Body of pancreas (tissue), 4 donors: ENCODE data around the gene VPS35L.

Experiments
- POLR2A ChIP-seq, 3 donors: fragments of 450-650 bp; IDR thresholded peaks; one replicate each; pipeline ENCODE4 v1.6.1; 2016; ENCODE audit warnings: antibody characterized with exemption in 3 of 3, mild to moderate bottlenecking in 2 of 3
- TF ChIP-seq, protein P1 (sequence below), 7 experiments: fragments of 450-650 bp in 4 of 7; fragments of 200-600 bp in 3 of 7; sonication (generic) in 3 of 7; IDR thresholded peaks; one replicate each; pipeline ENCODE4 v1.5.1; 2016 to 2019; ENCODE audit warnings: antibody characterized with exemption in 7 of 7

- no peak for TF ChIP-seq POLR2A (IDR thresholded peaks at IDR 0.05)
- TF ChIP-seq, protein P1, sequence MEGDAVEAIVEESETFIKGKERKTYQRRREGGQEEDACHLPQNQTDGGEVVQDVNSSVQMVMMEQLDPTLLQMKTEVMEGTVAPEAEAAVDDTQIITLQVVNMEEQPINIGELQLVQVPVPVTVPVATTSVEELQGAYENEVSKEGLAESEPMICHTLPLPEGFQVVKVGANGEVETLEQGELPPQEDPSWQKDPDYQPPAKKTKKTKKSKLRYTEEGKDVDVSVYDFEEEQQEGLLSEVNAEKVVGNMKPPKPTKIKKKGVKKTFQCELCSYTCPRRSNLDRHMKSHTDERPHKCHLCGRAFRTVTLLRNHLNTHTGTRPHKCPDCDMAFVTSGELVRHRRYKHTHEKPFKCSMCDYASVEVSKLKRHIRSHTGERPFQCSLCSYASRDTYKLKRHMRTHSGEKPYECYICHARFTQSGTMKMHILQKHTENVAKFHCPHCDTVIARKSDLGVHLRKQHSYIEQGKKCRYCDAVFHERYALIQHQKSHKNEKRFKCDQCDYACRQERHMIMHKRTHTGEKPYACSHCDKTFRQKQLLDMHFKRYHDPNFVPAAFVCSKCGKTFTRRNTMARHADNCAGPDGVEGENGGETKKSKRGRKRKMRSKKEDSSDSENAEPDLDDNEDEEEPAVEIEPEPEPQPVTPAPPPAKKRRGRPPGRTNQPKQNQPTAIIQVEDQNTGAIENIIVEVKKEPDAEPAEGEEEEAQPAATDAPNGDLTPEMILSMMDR (IDR thresholded peaks at IDR 0.05), result no peak
Observed at GRCh38 chr16:19525385-19525723, 30.1 kb upstream of the VPS35L start.
